Body of pancreas (tissue), 4 donors: Measurements from ENCODE around the gene ANXA3.

Experiments
- CTCF ChIP-seq, 7 experiments: fragments of 450-650 bp in 4 of 7; fragments of 200-600 bp in 3 of 7; sonication (generic) in 3 of 7; IDR thresholded peaks; one replicate each; pipeline ENCODE4 v1.5.1; 2016 to 2019; ENCODE audit warnings: antibody characterized with exemption in 7 of 7
- POLR2A ChIP-seq, 3 donors: fragments of 450-650 bp; IDR thresholded peaks; one replicate each; pipeline ENCODE4 v1.6.1; 2016; ENCODE audit warnings: antibody characterized with exemption in 3 of 3, mild to moderate bottlenecking in 2 of 3

GRCh38 chr4:78625073-78625472, 73.5 kb downstream of the ANXA3 start:
- TF ChIP-seq CTCF (IDR thresholded peaks at IDR 0.05) (no peak), POLR2A (IDR thresholded peaks at IDR 0.05) (no peak)
